Testis (tissue), 3 donors: ENCODE results near the gene GRN. TPM values are rescaled to one million over a fixed set of nuclear protein-coding genes. Genes with fewer than 3 reads are reported as not detected.
"Not testable (repeated sequence)": the region's sequence is repeated elsewhere in the genome, so short reads cannot be mapped to it uniquely, and the experiment has no call there.

Source experiments
- DNase-seq: peaks from one replicate; pipeline ENCODE4 v3.0.0-alpha.2; 2019
- H3K27ac ChIP-seq, 2 donors: fragments of 200-600 bp; sonication (generic); one replicate each; pipeline ENCODE4 v1.5.1; 2019
- H3K27me3 ChIP-seq: fragments of 200-600 bp; sonication (generic); one replicate; pipeline ENCODE4 v1.5.1; 2019
- H3K36me3 ChIP-seq: fragments of 200-600 bp; sonication (generic); one replicate; pipeline ENCODE4 v1.5.1; 2017; ENCODE audit warnings: low read depth; ENCODE audit errors: missing control alignments
- H3K4me1 ChIP-seq: fragments of 200-600 bp; sonication (generic); one replicate; pipeline ENCODE4 v1.5.1; 2019
- H3K4me3 ChIP-seq, 2 donors: fragments of 200-600 bp; sonication (generic); one replicate each; pipeline ENCODE4 v1.5.1; 2017 to 2019
- H3K9me3 ChIP-seq: fragments of 200-600 bp; sonication (generic); one replicate; pipeline ENCODE4 v1.5.1; 2017
- CTCF ChIP-seq, 3 experiments: fragments of 450-650 bp in 2 of 3; fragments of 200-600 bp in 1 of 3; sonication (generic) in 1 of 3; IDR thresholded peaks; one replicate each; pipeline ENCODE4 v1.5.1; 2016 to 2019; ENCODE audit warnings: antibody characterized with exemption in 3 of 3, mild to moderate bottlenecking in 2 of 3, moderate library complexity in 1 of 3
- POLR2A ChIP-seq: fragments of 450-650 bp; IDR thresholded peaks from one replicate; pipeline ENCODE4 v1.6.1; 2017; ENCODE audit warnings: antibody characterized with exemption, mild to moderate bottlenecking, moderate library complexity
- WGBS, 2 donors: methylation state at CpG; one replicate each; pipeline ENCODE4 v1.1.5; 2018; 5-methylcytosine and 5-hydroxymethylcytosine counted together
- intact Hi-C: fragments of 100-400 bp; cut with DNase I; formaldehyde crosslinking; loops from one replicate; pipeline ENCODE4 v1.15.1; 2023; ENCODE audit warnings: low total_unique reads
- polyA plus RNA-seq: library from polyadenylated mRNA; stranded (reverse); fragments of 350-450 nt; fragmentation: Illumina TruSeq; extraction: RNeasy Lipid Tissue Mini Kit (QIAGEN cat#74804); gene quantifications from one replicate; pipeline ENCODE4 v1.2.3, GENCODE V29; 2014; ENCODE audit warnings: low read depth, low replicate concordance; ENCODE audit not compliant: insufficient read depth
- total RNA-seq, 2 donors: library from RNA; depleted of rRNA; stranded (reverse); fragments of >200 nt; gene quantifications; one replicate each; pipeline ENCODE4 v1.2.3, GENCODE V29; 2016

Gene GRN
- total and polyA plus RNA-seq, 3 donors from 2014 or later, result 161 to 489 (median 263) TPM

- H3K36me3 ChIP-seq, result no peaks in the 10 kb centered on the region
- WGBS, 2 donors, result 69 to 78% methylated on average over 7 of the region's 7 CpGs
- no peak for TF ChIP-seq POLR2A
- no peak for TF ChIP-seq CTCF (IDR thresholded peaks at IDR 0.05)
- no peak overlapping the region for H3K27ac ChIP-seq
- intact Hi-C loops, result no loop called here
- H3K9me3 ChIP-seq, result no peaks in the 10 kb centered on the region
- no peak for DNase-seq
- H3K27me3 ChIP-seq, result no peaks in the 10 kb centered on the region
- H3K4me3 ChIP-seq, result no peak overlapping the region
- H3K4me1 ChIP-seq, result peaks cover 7% of the 10 kb centered on the region
Observed at GRCh38 chr17:44367231-44367979, 22.3 kb downstream of the GRN start.

DNA sequence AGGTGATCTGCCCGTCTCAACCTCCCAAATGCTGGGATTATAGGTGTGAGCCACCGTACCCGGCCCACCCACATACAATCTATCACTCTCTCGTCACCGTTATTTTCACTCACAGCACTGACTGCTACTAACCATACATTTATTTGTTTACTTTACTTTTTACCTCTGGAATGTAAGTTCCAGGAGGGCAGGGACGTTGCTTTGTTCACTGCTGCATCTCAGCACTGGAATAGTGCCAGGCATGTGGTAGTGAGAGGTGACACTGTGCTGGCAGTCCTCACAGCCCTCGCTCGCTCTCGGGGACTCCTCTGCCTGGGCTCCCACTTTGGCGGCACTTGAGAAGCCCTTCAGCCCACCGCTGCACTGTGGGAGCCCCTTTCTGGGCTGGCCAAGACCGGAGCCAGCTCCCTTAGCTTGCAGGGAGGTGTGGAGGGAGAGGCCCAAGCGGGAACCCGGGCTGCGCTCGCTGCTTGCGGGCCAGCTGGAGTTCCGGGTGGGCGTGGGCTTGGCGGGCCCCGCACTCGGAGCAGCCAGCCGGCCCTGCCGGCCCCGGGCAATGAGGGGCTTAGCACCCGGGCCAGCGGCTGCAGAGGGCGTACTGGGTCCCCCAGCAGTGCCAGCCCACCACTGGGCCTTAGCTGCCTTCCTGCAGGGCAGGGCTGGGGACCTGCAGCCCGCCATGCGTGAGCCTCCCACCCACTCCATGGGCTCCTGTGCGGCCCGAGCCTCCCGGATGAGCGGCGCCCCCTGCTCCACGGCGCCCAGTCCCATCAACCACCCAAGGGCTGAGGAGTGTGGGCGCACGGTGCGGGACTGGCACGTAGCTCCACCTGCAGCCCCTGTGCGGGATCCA, 23.5 kb downstream of the GRN start:
- H3K36me3 ChIP-seq, H3K27ac ChIP-seq, H3K9me3 ChIP-seq, DNase-seq, intact Hi-C loops, H3K27me3 ChIP-seq, H3K4me1 ChIP-seq: not testable (repeated sequence)
- 57 to 80% methylated on average over 10 to 41 of the region's 42 CpGs for WGBS, 2 donors
- H3K4me3 ChIP-seq, result peak overlapping the region in 1 of 2 donors; percentile 11

GRCh38 chr17:44369414-44370023, 24.4 kb downstream of the GRN start:
- H3K4me1 ChIP-seq, H3K27me3 ChIP-seq: not testable (repeated sequence)
- 49 to 56% methylated on average over 17 of the region's 17 CpGs for WGBS, 2 donors

DNA sequence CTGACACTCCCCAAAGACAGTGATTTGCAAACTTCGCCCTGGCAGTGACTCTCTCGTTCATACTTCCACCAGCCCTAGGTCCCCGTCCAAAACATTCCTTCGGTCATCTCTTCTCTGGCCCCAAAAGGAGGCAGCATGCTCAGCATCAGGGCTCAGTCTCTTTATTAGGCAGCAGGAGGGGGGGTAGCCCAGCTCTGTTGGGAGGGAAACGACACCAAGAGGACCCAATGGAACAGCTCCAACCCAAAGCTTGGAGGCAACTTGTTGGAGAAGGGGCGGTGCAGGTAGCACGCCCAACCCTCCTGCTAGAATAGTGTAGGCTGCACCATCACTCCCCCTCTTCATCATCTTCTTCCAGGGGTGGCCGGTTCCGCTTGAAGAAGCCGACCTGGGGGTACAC, 26.9 kb downstream of the GRN start:
- no peaks in the 10 kb centered on the region for H3K27me3 ChIP-seq
- H3K9me3 ChIP-seq, result no peaks in the 10 kb centered on the region
- H3K27ac ChIP-seq, result no peak overlapping the region
- peaks cover 15% of the 10 kb centered on the region for H3K4me1 ChIP-seq
- H3K36me3 ChIP-seq, result no peaks in the 10 kb centered on the region
- 67 to 69% methylated on average over 8 to 10 of the region's 10 CpGs for WGBS, 2 donors
- intact Hi-C loops, result no loop called here
- no peak for TF ChIP-seq POLR2A
- no peak for TF ChIP-seq CTCF (IDR thresholded peaks at IDR 0.05)
- DNase-seq, result no peak
- H3K4me3 ChIP-seq, result no peak overlapping the region

More at GRCh38 chr17:44369414-44370023, 24.4 kb downstream of the GRN start:
- H3K36me3 ChIP-seq, intact Hi-C loops, H3K9me3 ChIP-seq, DNase-seq, H3K27ac ChIP-seq, H3K4me3 ChIP-seq: not testable (repeated sequence)

- Histone ChIP-seq H3K36me3 (no peaks in the 10 kb centered on the region), H3K4me1 (peaks cover 15% of the 10 kb centered on the region), H3K4me3 (no peak overlapping the region), H3K9me3 (no peaks in the 10 kb centered on the region), H3K27ac (no peak overlapping the region), H3K27me3 (no peaks in the 10 kb centered on the region)
- TF ChIP-seq CTCF (IDR thresholded peaks at IDR 0.05) (no peak), POLR2A (no peak)
- no peak for DNase-seq
- intact Hi-C loops, result no loop called here
- 36 to 48% methylated on average over 5 to 21 of the region's 31 CpGs for WGBS, 2 donors
Observed at GRCh38 chr17:44374306-44375195, 29.4 kb downstream of the GRN start.
